HEK293 (cell line): Measurements from ENCODE around the gene UMAD1.

Experiments used
- CTCF ChIA-PET: fragments of 350-600 bp; formaldehyde crosslinking; extraction: SDS; loops from one replicate; lab custom pipeline; 2021; ENCODE audit warnings: antibody characterized with exemption; lab: Yijun Ruan, JAX
- POLR2A ChIA-PET: fragments of 300-600 bp; formaldehyde crosslinking; extraction: SDS; loops from one replicate; lab custom pipeline; 2020; ENCODE audit warnings: antibody characterized with exemption, inconsistent platforms; lab: Yijun Ruan, JAX
- H3K27ac ChIP-seq: fragments of 200-500 bp; sonication (Bioruptor generic); 2 replicates; pipeline ENCODE4 v1.5.1; 2014; ENCODE audit warnings: low read depth, low read length, control low read depth, inconsistent platforms; ENCODE audit errors: extremely low read depth
- H3K36me3 ChIP-seq, 2 experiments: fragments of 200-500 bp in 1 of 2; sonication (Bioruptor generic) in 1 of 2; 1 replicate in 1 of 2; 2 replicates in 1 of 2; pipeline ENCODE4 v1.5.1; 2014 to 2017; ENCODE audit warnings: inconsistent platforms in 2 of 2, low read length in 2 of 2; ENCODE audit not compliant: control insufficient read depth in 2 of 2, insufficient read depth in 1 of 2
- H3K4me1 ChIP-seq: fragments of 200-500 bp; sonication (Bioruptor generic); 2 replicates; pipeline ENCODE4 v1.5.1; 2014; ENCODE audit warnings: mild to moderate bottlenecking, low read length, inconsistent platforms; ENCODE audit not compliant: control insufficient read depth, insufficient read depth
- H3K4me3 ChIP-seq: 2 replicates; pipeline ENCODE4 v1.5.1; 2011; ENCODE audit warnings: low read depth, mild to moderate bottlenecking, control low read depth, low read length, moderate library complexity
- H3K9me3 ChIP-seq: fragments of 200-500 bp; sonication (Bioruptor generic); 2 replicates; pipeline ENCODE4 v1.5.1; 2014; ENCODE audit warnings: low read depth, low read length, inconsistent platforms; ENCODE audit not compliant: control insufficient read depth, insufficient read depth
- BCL11B ChIP-seq: fragments of 450-650 bp; formaldehyde crosslinking; IDR thresholded peaks from 2 replicates; pipeline ENCODE4 v1.5.1; 2016; ENCODE audit warnings: low read depth, missing biosample characterization, missing genetic modification characterization
- KLF16 ChIP-seq: fragments of 450-650 bp; formaldehyde crosslinking; IDR thresholded peaks from 2 replicates; pipeline ENCODE4 v1.5.1; 2017; ENCODE audit warnings: missing biosample characterization, missing genetic modification characterization
- PBX3 ChIP-seq: sonication (generic); formaldehyde crosslinking; IDR thresholded peaks from 2 replicates; pipeline ENCODE4 v1.8.1; 2022; ENCODE audit warnings: mild to moderate bottlenecking, moderate library complexity, missing genetic modification reagents
- SALL2 ChIP-seq: fragments of 450-650 bp; formaldehyde crosslinking; IDR thresholded peaks from 2 replicates; pipeline ENCODE4 v1.5.0; 2017; ENCODE audit warnings: missing biosample characterization, mild to moderate bottlenecking, missing genetic modification characterization, borderline replicate concordance
- SCRT2 ChIP-seq: fragments of 450-650 bp; formaldehyde crosslinking; IDR thresholded peaks from 2 replicates; pipeline ENCODE4 v1.5.1; 2016; ENCODE audit warnings: missing biosample characterization, missing genetic modification characterization
- SP3 ChIP-seq: fragments of 450-650 bp; formaldehyde crosslinking; IDR thresholded peaks from 2 replicates; pipeline ENCODE4 v1.5.1; 2016; ENCODE audit warnings: missing biosample characterization, missing genetic modification characterization
- ZBTB49 ChIP-seq: fragments of 450-650 bp; formaldehyde crosslinking; IDR thresholded peaks from 2 replicates; pipeline ENCODE4 v1.5.1; 2016; ENCODE audit warnings: missing biosample characterization, missing genetic modification characterization, low read depth
- ZFHX2 ChIP-seq: fragments of 450-650 bp; formaldehyde crosslinking; conservative IDR thresholded peaks from 2 replicates; pipeline ENCODE4 v1.5.1; 2016; ENCODE audit warnings: missing biosample characterization, missing genetic modification characterization
- ZFP3 ChIP-seq: fragments of 450-650 bp; formaldehyde crosslinking; IDR thresholded peaks from 2 replicates; pipeline ENCODE4 v1.5.1; 2016; ENCODE audit warnings: low read depth, missing biosample characterization, missing genetic modification characterization
- ZNF121 ChIP-seq: fragments of 450-650 bp; formaldehyde crosslinking; IDR thresholded peaks from 2 replicates; pipeline ENCODE4 v1.5.1; 2016; ENCODE audit warnings: missing biosample characterization, missing genetic modification characterization
- ZNF133 ChIP-seq: fragments of 450-650 bp; formaldehyde crosslinking; IDR thresholded peaks from 2 replicates; pipeline ENCODE4 v1.5.1; 2016; ENCODE audit warnings: missing biosample characterization, missing genetic modification characterization
- ZNF157 ChIP-seq: fragments of 450-650 bp; formaldehyde crosslinking; IDR thresholded peaks from 2 replicates; pipeline ENCODE4 v1.5.1; 2016; ENCODE audit warnings: missing biosample characterization, missing genetic modification characterization
- ZNF223 ChIP-seq: fragments of 450-650 bp; formaldehyde crosslinking; IDR thresholded peaks from 2 replicates; pipeline ENCODE4 v1.5.1; 2016; ENCODE audit warnings: missing biosample characterization, missing genetic modification characterization
- ZNF239 ChIP-seq: fragments of 450-650 bp; formaldehyde crosslinking; IDR thresholded peaks from 2 replicates; pipeline ENCODE4 v1.5.1; 2016; ENCODE audit warnings: missing biosample characterization, missing genetic modification characterization
- ZNF362 ChIP-seq: fragments of 450-650 bp; formaldehyde crosslinking; IDR thresholded peaks from 2 replicates; pipeline ENCODE4 v1.5.1; 2016; ENCODE audit warnings: missing biosample characterization, missing genetic modification characterization
- ZNF391 ChIP-seq: fragments of 450-650 bp; formaldehyde crosslinking; IDR thresholded peaks from 2 replicates; pipeline ENCODE4 v1.5.1; 2016; ENCODE audit warnings: low read depth, missing biosample characterization, missing genetic modification characterization, borderline replicate concordance
- ZNF394 ChIP-seq: fragments of 450-650 bp; formaldehyde crosslinking; IDR thresholded peaks from 2 replicates; pipeline ENCODE4 v1.5.1; 2016; ENCODE audit warnings: missing biosample characterization, missing genetic modification characterization, mild to moderate bottlenecking, moderate library complexity, borderline replicate concordance
- ZNF433 ChIP-seq: fragments of 450-650 bp; formaldehyde crosslinking; IDR thresholded peaks from 2 replicates; pipeline ENCODE4 v1.5.1; 2016; ENCODE audit warnings: missing biosample characterization, missing genetic modification characterization, low read depth
- ZNF48 ChIP-seq: fragments of 450-650 bp; formaldehyde crosslinking; IDR thresholded peaks from 2 replicates; pipeline ENCODE4 v1.5.1; 2016; ENCODE audit warnings: missing biosample characterization, missing genetic modification characterization
- ZNF501 ChIP-seq: fragments of 450-650 bp; formaldehyde crosslinking; IDR thresholded peaks from 2 replicates; pipeline ENCODE4 v1.5.1; 2016; ENCODE audit warnings: missing biosample characterization, missing genetic modification characterization
- ZNF555 ChIP-seq: fragments of 450-650 bp; formaldehyde crosslinking; conservative IDR thresholded peaks from 2 replicates; pipeline ENCODE4 v1.5.1; 2017; ENCODE audit warnings: missing biosample characterization, mild to moderate bottlenecking, missing genetic modification characterization, inconsistent platforms
- ZNF585B ChIP-seq: fragments of 450-650 bp; formaldehyde crosslinking; IDR thresholded peaks from 2 replicates; pipeline ENCODE4 v1.5.1; 2016; ENCODE audit warnings: missing biosample characterization, missing genetic modification characterization
- ZNF600 ChIP-seq: fragments of 450-650 bp; formaldehyde crosslinking; IDR thresholded peaks from 2 replicates; pipeline ENCODE4 v1.5.1; 2016; ENCODE audit warnings: missing biosample characterization, missing genetic modification characterization
- ZNF624 ChIP-seq: fragments of 450-650 bp; formaldehyde crosslinking; IDR thresholded peaks from 2 replicates; pipeline ENCODE4 v1.5.1; 2017; ENCODE audit warnings: missing biosample characterization, missing genetic modification characterization
- ZNF704 ChIP-seq: fragments of 450-650 bp; formaldehyde crosslinking; IDR thresholded peaks from 2 replicates; pipeline ENCODE4 v1.5.1; 2016; ENCODE audit warnings: missing biosample characterization, missing genetic modification characterization
- ZSCAN23 ChIP-seq: fragments of 450-650 bp; formaldehyde crosslinking; IDR thresholded peaks from 2 replicates; pipeline ENCODE4 v1.5.1; 2016; ENCODE audit warnings: missing biosample characterization, missing genetic modification characterization
- ZSCAN5A ChIP-seq: fragments of 450-650 bp; formaldehyde crosslinking; IDR thresholded peaks from 2 replicates; pipeline ENCODE4 v1.5.1; 2016; ENCODE audit warnings: missing biosample characterization, missing genetic modification characterization

Gene UMAD1

GRCh38 chr7:7706101-7706511, 65.6 kb downstream of the UMAD1 start:
- ChIA-PET POLR2A (no interaction called here), CTCF (no interaction called here)
- Histone ChIP-seq H3K27ac (no peak overlapping the region), H3K4me3 (no peak overlapping the region), H3K9me3 (no peaks in the 10 kb centered on the region), H3K36me3 (no peaks in the 10 kb centered on the region), H3K4me1 (peaks cover 11% of the 10 kb centered on the region)
- TF ChIP-seq ZNF391 (tag by site-specific recombination) (no peak), ZNF501 (tag by site-specific recombination) (no peak), ZNF48 (no peak), ZNF585B (tag by site-specific recombination) (no peak), SP3 (tag by site-specific recombination) (no peak), ZNF133 (no peak), SCRT2 (no peak), SALL2 (tag by site-specific recombination) (no peak), ZBTB49 (no peak)

- H3K36me3 ChIP-seq: no peaks in the 10 kb centered on the region
- H3K4me1 ChIP-seq: peaks cover 11% of the 10 kb centered on the region
- H3K27ac ChIP-seq: no peak overlapping the region
- no peak overlapping the region for H3K4me3 ChIP-seq
- H3K9me3 ChIP-seq: no peaks in the 10 kb centered on the region
- ChIA-PET POLR2A (no interaction called here), CTCF (no interaction called here)
- TF ChIP-seq ZNF433 (tag by site-specific recombination) (no peak), ZNF239 (no peak)
These were observed 66.1 kb downstream of the UMAD1 start for GRCh38 chr7:7706556-7707172.

GRCh38 chr7:7707246-7707645, 66.7 kb downstream of the UMAD1 start:
- Histone ChIP-seq H3K4me1 (peaks cover 11% of the 10 kb centered on the region), H3K27ac (no peak overlapping the region), H3K4me3 (no peak overlapping the region), H3K36me3 (no peaks in the 10 kb centered on the region), H3K9me3 (no peaks in the 10 kb centered on the region)
- CTCF ChIA-PET: interaction anchor here (1.3 to 1.8 kb wide), 2 partner anchors 13 to 26 kb away, joined by 4 to 7 read pairs; no protein-coding TSS in a partner anchor
- POLR2A ChIA-PET: no interaction called here
- no peak for TF ChIP-seq ZNF121 (tag by site-specific recombination)
- TF ChIP-seq ZFHX2 (tag by site-specific recombination): no peak
- no peak for TF ChIP-seq ZFP3 (tag by site-specific recombination)
- TF ChIP-seq ZNF600 (tag by site-specific recombination): no peak
- TF ChIP-seq ZNF223 (tag by site-specific recombination): no peak
- no peak for TF ChIP-seq KLF16 (tag by site-specific recombination)
- no peak for TF ChIP-seq ZNF704 (tag by site-specific recombination)
- TF ChIP-seq ZNF362 (tag by site-specific recombination): no peak
- TF ChIP-seq ZNF394 (tag by site-specific recombination): no peak
- no peak for TF ChIP-seq ZNF555 (tag by site-specific recombination)
- TF ChIP-seq BCL11B (tag by site-specific recombination): no peak
- no peak for TF ChIP-seq ZNF157 (tag by site-specific recombination)
- no peak for TF ChIP-seq ZSCAN23 (tag by site-specific recombination)
- no peak for TF ChIP-seq PBX3
- TF ChIP-seq ZNF624 (tag by site-specific recombination): no peak
- TF ChIP-seq ZSCAN5A (tag by site-specific recombination): no peak
